Measurements from ENCODE around the gene YTHDF1.

The YTHDF1 gene

DNA sequence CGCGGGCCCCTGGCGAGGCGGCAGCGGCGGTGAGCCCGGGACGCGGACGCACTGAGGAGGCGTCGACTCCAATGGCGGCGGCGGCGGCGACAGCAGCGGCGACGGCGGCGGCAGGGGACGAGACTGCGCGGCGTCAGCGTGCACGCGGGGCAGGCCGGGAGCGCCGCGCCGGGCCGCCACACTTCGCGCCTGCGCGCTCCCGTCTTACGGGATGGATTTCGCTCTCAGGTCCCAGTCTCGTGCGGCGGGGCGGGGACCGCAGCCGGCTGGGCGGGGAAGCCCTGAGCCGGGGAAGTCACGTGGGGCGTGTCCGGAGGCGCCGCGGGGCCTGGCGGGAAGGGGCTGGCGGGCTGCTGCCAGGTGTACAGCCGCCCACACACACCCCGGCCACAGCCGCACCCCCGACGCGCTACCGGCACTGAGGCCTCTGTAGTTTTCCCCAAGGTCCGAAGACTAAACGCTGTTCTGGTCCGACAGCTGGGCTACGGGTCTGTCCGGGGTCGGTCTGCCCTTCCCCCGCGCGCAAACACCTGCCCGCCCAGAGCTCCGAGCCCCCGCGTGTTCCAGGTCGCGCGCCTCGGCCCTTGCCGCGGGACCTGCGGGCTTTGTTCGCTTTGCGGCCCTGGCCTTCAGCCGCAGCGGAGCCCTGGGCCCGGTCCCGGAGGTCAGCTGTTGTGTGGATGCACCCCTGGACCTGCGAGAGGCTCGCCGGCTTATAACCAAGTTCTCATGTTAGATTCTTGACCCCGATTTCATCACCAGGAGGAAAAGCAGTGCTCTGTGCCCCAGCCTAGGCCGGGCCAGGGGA is at the start of gene YTHDF1 (continued):
- no peak for TF ChIP-seq ZNF426 (tag by site-specific recombination; IDR thresholded peaks at IDR 0.05)
- TF ChIP-seq ZNF114 (tag by site-specific recombination; IDR thresholded peaks at IDR 0.05): no peak
- TF ChIP-seq ZBTB48 (tag by site-specific recombination; IDR thresholded peaks at IDR 0.05): 0 out of 2 replicates have a peak, but pooled peaks have one; percentile 20
- no peak for TF ChIP-seq ZNF544 (tag by site-specific recombination; IDR thresholded peaks at IDR 0.05)
- no peak for TF ChIP-seq GLI2 (tag by site-specific recombination; IDR thresholded peaks at IDR 0.05; ENCODE audit: borderline replicate concordance, low read depth)
- TF ChIP-seq ZNF146 (tag by site-specific recombination; IDR thresholded peaks at IDR 0.05): no peak
- TF ChIP-seq, protein P1, sequence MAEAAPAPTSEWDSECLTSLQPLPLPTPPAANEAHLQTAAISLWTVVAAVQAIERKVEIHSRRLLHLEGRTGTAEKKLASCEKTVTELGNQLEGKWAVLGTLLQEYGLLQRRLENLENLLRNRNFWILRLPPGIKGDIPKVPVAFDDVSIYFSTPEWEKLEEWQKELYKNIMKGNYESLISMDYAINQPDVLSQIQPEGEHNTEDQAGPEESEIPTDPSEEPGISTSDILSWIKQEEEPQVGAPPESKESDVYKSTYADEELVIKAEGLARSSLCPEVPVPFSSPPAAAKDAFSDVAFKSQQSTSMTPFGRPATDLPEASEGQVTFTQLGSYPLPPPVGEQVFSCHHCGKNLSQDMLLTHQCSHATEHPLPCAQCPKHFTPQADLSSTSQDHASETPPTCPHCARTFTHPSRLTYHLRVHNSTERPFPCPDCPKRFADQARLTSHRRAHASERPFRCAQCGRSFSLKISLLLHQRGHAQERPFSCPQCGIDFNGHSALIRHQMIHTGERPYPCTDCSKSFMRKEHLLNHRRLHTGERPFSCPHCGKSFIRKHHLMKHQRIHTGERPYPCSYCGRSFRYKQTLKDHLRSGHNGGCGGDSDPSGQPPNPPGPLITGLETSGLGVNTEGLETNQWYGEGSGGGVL (tag by site-specific recombination; IDR thresholded peaks at IDR 0.05): no peak
- no peak for TF ChIP-seq ZNF311 (tag by site-specific recombination; IDR thresholded peaks at IDR 0.05; ENCODE audit: borderline replicate concordance)
- TF ChIP-seq, protein P2, sequence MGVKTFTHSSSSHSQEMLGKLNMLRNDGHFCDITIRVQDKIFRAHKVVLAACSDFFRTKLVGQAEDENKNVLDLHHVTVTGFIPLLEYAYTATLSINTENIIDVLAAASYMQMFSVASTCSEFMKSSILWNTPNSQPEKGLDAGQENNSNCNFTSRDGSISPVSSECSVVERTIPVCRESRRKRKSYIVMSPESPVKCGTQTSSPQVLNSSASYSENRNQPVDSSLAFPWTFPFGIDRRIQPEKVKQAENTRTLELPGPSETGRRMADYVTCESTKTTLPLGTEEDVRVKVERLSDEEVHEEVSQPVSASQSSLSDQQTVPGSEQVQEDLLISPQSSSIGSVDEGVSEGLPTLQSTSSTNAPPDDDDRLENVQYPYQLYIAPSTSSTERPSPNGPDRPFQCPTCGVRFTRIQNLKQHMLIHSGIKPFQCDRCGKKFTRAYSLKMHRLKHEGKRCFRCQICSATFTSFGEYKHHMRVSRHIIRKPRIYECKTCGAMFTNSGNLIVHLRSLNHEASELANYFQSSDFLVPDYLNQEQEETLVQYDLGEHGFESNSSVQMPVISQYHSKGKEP (tag by site-specific recombination; IDR thresholded peaks at IDR 0.05): peak; percentile 14; the same call in 1 of the 2 replicates
- no peak for TF ChIP-seq ZNF138 (tag by site-specific recombination; IDR thresholded peaks at IDR 0.05; ENCODE audit: borderline replicate concordance)
- TF ChIP-seq, protein P3, sequence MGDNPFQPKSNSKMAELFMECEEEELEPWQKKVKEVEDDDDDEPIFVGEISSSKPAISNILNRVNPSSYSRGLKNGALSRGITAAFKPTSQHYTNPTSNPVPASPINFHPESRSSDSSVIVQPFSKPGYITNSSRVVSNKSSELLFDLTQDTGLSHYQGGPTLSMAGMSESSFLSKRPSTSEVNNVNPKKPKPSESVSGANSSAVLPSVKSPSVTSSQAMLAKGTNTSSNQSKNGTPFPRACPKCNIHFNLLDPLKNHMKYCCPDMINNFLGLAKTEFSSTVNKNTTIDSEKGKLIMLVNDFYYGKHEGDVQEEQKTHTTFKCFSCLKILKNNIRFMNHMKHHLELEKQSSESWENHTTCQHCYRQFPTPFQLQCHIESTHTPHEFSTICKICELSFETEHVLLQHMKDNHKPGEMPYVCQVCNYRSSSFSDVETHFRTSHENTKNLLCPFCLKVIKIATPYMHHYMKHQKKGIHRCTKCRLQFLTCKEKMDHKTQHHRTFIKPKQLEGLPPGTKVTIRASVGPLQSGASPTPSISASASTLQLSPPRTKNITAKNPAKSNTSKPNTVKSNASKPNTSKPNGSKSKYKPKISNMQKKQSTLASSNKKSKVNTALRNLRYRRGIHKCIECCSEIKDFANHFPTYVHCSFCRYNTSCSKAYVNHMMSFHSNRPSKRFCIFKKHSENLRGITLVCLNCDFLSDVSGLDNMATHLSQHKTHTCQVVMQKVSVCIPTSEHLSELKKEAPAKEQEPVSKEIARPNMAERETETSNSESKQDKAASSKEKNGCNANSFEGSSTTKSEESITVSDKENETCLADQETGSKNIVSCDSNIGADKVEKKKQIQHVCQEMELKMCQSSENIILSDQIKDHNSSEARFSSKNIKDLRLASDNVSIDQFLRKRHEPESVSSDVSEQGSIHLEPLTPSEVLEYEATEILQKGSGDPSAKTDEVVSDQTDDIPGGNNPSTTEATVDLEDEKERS (tag by site-specific recombination; IDR thresholded peaks at IDR 0.05): no peak
- no peak for TF ChIP-seq ZNF664 (tag by site-specific recombination; IDR thresholded peaks at IDR 0.05)
- peak; percentile 59; the same call in 1 of the 2 replicates for TF ChIP-seq BCL11B (tag by site-specific recombination; IDR thresholded peaks at IDR 0.05; ENCODE audit: low read depth)
- TF ChIP-seq ZNF629 (tag by site-specific recombination; IDR thresholded peaks at IDR 0.05): peak; percentile 63; the same call in 1 of the 2 replicates
- TF ChIP-seq OSR2 (tag by site-specific recombination; IDR thresholded peaks at IDR 0.05): peak; percentile 55; the same call in 1 of the 2 replicates
- TF ChIP-seq TCF7L2 (IDR thresholded peaks at IDR 0.05; ENCODE audit: borderline replicate concordance, low read depth, low read length): no peak
- TF ChIP-seq, protein P4, sequence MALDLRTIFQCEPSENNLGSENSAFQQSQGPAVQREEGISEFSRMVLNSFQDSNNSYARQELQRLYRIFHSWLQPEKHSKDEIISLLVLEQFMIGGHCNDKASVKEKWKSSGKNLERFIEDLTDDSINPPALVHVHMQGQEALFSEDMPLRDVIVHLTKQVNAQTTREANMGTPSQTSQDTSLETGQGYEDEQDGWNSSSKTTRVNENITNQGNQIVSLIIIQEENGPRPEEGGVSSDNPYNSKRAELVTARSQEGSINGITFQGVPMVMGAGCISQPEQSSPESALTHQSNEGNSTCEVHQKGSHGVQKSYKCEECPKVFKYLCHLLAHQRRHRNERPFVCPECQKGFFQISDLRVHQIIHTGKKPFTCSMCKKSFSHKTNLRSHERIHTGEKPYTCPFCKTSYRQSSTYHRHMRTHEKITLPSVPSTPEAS (tag by site-specific recombination; IDR thresholded peaks at IDR 0.05): no peak
- TF ChIP-seq ZBTB17 (tag by site-specific recombination; IDR thresholded peaks at IDR 0.05): peak; percentile 20; the same call in 1 of the 2 replicates
- peak; percentile 93 for TF ChIP-seq KLF8 (tag by site-specific recombination; IDR thresholded peaks at IDR 0.05)
- no peak for TF ChIP-seq HOXD13 (CRISPR knock-in tag; IDR thresholded peaks at IDR 0.05; ENCODE audit: borderline replicate concordance)
- TF ChIP-seq, protein P5, sequence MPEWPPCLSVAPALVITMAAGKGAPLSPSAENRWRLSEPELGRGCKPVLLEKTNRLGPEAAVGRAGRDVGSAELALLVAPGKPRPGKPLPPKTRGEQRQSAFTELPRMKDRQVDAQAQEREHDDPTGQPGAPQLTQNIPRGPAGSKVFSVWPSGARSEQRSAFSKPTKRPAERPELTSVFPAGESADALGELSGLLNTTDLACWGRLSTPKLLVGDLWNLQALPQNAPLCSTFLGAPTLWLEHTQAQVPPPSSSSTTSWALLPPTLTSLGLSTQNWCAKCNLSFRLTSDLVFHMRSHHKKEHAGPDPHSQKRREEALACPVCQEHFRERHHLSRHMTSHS (tag by site-specific recombination; IDR thresholded peaks at IDR 0.05): no peak
- no peak for TF ChIP-seq ZNF521 (tag by site-specific recombination; IDR thresholded peaks at IDR 0.05)
- TF ChIP-seq ZNF19 (tag by site-specific recombination; IDR thresholded peaks at IDR 0.05; ENCODE audit: low read depth): no peak
- no peak for TF ChIP-seq ZNF660 (tag by site-specific recombination; IDR thresholded peaks at IDR 0.05)
- TF ChIP-seq, protein P6, sequence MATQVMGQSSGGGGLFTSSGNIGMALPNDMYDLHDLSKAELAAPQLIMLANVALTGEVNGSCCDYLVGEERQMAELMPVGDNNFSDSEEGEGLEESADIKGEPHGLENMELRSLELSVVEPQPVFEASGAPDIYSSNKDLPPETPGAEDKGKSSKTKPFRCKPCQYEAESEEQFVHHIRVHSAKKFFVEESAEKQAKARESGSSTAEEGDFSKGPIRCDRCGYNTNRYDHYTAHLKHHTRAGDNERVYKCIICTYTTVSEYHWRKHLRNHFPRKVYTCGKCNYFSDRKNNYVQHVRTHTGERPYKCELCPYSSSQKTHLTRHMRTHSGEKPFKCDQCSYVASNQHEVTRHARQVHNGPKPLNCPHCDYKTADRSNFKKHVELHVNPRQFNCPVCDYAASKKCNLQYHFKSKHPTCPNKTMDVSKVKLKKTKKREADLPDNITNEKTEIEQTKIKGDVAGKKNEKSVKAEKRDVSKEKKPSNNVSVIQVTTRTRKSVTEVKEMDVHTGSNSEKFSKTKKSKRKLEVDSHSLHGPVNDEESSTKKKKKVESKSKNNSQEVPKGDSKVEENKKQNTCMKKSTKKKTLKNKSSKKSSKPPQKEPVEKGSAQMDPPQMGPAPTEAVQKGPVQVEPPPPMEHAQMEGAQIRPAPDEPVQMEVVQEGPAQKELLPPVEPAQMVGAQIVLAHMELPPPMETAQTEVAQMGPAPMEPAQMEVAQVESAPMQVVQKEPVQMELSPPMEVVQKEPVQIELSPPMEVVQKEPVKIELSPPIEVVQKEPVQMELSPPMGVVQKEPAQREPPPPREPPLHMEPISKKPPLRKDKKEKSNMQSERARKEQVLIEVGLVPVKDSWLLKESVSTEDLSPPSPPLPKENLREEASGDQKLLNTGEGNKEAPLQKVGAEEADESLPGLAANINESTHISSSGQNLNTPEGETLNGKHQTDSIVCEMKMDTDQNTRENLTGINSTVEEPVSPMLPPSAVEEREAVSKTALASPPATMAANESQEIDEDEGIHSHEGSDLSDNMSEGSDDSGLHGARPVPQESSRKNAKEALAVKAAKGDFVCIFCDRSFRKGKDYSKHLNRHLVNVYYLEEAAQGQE (tag by site-specific recombination; IDR thresholded peaks at IDR 0.05): no peak
- TF ChIP-seq SCRT2 (tag by site-specific recombination; IDR thresholded peaks at IDR 0.05): peak; percentile 41; the same call in 1 of the 2 replicates
